ENCODE data around the gene SACM1L.
"Not testable (repeated sequence)": the region's sequence is repeated elsewhere in the genome, so short reads cannot be mapped to it uniquely, and the experiment has no call there.

SACM1L gene

GRCh38 chr3:45692866-45693265 lies 3.7 kb downstream of the SACM1L start:
- DNase-seq, result no peak

DNA sequence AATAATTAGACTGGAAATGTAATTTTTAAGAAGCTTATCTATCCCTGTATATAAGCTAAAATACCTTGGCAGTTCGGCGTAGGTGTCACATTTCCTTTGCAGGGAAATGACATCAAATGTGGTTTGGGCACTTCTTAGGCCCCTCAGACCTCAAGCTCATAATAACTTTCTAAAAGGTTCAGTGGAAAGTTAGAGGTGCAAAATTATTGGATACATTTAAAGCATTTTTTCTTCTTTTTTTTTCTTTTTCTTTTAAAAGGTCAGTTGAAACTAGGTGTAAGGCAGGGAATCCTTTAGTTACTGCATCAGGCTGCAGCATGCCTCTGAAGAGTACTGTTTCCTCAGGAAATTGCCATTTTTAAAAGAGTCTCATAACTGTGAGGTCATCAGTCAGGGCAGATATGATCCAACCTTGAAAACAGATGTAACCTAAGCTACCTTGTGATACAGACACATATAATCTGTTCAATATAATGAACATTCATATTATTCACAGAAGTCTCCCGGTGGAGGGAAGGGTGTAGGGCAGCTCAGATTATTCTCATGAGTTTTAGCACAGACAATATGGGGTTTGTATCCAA lies 4.8 kb downstream of the SACM1L start:
- DNase-seq, result peak in 1 of 4 experiments; percentile 11

DNA sequence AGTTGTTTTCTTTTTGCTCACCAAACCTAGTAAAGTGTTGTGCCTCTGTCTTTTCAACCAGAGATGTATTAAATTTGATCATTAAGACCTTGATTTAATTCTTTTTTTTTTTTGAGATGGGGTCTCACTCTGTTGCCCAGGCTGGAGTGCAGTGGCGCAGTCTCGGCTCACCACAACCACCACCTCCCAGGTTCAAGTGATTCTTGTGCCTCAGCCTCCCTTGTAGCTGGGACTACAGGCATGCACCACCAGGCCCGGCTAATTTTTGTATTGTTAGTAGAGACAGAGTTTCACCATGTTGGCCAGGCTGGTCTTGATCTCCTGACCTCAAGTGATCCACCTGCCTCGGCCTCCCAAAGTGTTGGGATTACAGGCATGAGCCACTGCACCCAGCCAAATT lies 6.0 kb downstream of the SACM1L start:
- DNase-seq, result not testable (repeated sequence)

DNA sequence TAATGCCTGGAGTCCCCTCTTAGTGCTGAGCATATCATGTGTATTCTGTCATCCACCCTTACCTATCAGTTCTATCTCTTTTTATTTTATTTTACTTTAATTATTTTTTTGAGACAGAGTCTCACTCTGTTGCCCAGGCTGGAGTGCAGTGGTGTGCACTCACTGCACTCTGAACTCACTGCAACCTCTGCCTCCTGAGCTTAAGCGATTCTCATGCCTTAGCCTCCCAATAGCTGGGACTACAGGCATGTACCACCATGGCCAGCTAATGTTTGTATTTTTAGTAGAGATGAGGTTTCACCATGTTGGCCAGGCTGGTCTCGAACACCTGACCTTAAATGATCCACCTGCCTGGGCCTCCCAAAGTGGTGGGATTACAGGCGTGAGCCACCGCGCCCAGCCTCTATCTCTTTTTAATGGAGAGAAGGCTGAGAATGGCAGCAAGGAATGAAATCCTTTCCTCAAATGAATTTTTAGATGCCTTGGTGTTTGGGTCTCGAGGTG lies 11.4 kb downstream of the SACM1L start:
- DNase-seq, result no peak

DNA sequence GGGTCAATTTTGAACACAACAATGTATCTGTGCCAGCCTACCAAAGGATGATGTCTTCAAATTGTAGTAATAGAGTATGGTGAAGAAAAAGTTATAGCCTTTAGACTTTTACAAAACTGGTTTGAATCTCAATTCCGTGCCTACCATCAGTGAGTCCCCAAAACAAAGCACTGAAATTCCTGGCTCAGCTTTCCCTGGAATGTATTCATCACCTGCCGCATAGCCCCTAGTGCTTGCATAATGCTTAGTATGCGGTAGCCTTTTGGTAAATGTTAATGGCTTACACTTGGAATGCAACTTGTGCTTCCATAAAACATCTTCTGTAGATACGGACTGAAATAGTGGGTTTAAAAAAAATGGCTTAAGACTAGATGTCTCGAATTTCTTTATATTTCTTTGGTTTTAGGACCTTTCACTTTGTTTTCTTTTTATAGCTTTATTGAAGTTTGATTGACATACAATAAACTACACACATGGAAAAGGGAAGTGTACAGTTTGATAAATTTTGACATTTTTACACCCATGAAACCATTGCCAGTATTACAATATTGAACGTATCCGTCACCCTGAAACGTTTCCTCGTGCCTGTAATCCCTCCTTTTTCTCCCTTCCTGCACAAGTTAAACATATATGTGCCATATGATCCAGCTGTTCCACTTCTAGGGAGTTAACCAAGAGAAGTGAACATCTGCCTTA lies 12.1 kb downstream of the SACM1L start:
- no peak for DNase-seq

GRCh38 chr3:45704301-45704943 lies 15.2 kb downstream of the SACM1L start:
- DNase-seq, result no peak

GRCh38 chr3:45705839-45706808 lies 16.9 kb downstream of the SACM1L start:
- DNase-seq, result no peak

DNA sequence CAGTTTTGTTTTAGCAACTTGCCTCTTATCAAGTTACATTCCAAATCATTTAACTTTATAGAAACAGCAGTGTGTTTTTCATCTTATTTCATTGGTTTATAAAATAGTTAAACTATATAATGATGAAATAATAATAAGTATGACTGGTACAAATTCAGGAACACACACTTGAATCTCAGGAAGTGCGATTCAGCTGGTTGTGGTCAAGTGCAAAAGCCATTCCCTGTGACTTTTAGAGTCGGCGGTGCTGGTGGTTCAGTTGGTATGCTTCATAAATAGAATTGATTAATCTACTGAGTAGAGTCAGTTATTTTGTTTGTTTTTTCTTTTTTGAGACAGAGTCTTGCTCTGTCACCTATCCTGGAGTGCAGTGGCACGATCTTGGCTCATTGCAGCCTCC lies 22.7 kb downstream of the SACM1L start:
- peak; percentile 14 to 33 (median 25) for DNase-seq

- no peak for DNase-seq
Observed at GRCh38 chr3:45712434-45713110, 23.4 kb downstream of the SACM1L start.

DNA sequence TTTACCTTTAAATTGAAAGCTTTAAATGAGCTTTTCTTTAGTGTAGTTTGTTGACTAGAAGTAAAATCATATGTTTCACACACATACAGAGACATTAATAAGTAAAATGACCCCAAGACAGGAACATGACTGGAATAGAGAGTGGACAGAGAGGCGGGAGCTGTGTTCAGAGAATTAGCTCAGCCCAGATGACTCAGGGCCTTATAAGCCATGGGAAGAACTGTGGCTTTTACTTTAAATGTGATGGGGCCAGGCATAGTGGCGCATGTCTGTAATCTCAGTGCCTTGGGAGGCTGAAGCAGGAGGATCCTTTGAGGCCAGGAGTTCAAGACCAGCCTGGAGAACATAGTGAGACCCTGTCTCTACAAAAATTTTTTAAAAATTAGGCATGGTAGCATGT lies 26.7 kb downstream of the SACM1L start:
- DNase-seq, result no peak

DNA sequence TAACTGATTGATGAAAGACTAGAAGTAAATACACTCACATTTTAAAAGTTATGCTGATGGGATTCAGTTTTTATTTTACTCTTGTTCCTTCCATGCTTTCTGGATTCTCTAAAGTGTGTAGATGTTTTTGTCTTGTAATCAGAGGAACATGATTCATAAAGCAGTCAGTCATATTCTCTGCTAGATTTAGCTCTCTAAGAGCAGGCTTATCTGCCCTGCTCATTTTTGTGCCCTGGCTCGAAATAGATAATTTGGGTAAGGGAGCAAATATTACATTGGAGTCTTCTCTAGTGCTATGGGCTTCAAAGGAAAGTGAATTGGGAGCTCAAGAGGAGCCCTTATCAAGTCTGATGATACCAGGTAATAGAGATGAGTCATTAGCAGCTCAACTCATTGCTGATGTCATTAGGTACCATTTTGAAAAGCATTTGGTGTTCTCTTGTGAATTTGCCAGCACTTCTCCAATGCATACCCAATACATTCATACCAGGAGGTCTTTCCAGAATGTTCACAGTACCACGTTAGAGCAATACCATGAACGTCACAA lies 27.7 kb downstream of the SACM1L start:
- DNase-seq, result no peak

DNA sequence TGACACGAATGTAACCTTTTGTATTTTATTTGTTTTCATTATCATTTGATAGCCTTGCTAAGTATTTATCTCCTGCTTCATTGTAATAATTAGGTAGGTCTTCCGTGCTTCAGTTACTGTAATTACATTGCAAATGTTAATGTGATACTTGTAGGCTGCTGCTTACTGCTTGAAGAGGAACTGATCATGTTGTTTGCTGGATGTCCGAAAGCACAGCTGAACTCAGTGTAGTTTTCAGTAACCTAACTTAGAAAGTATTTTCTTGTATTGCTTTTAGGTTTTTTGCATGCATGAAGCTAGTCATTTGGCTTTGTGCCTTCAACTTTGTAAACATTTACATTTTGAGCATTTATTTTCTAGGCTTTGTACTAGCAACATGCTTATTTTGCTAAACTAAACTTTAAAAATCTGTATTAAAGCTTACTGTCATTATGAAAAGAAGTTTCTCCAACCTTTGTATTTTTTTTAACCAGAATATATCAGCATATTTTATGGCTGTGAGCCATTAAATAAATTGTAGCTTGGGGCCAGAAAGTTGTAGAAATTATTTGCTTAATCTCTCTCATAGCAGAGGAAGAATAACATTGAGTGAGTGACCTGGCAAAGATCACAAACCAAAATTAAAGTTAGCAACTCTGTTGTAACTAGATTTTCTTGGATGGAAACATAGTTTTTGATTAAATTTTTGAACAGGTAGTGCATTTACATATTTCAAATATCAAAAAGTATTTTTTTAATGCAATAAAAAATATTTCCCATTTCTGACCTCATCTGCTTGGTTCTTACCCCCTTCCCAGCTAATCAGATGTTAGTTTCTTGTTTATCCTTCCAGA lies 30.7 kb downstream of the SACM1L start:
- no peak for DNase-seq

- peak in 3 of 4 experiments; percentile 27 to 82 (median 76) for DNase-seq
Observed at GRCh38 chr3:45724911-45725310, 35.7 kb downstream of the SACM1L start.

GRCh38 chr3:45729614-45730013 lies 40.4 kb downstream of the SACM1L start:
- no peak for DNase-seq

GRCh38 chr3:45730409-45731154 lies 41.4 kb downstream of the SACM1L start:
- no peak for DNase-seq

- DNase-seq, result no peak
Observed at GRCh38 chr3:45736707-45737106, 47.5 kb downstream of the SACM1L start.

DNA sequence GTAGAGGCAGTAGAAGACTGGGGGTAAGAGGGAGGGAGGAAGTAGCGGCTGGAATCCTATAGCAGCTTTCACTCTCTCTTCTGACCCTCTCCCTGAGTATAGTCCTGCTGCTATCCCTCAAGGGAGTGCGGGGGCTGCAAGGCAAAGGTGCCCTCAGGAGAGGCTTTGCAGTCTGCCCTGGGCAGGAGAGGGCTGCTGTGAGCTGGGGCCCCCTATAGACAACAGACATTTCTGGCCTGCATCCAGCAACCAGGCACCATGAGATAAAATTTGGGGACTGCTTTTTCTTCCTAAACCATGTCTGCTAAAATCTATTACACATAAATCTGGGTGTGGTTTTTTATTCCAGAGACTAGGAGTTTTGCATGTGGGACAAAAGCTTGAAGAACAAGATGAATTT lies 48.0 kb downstream of the SACM1L start:
- no peak for DNase-seq

DNA sequence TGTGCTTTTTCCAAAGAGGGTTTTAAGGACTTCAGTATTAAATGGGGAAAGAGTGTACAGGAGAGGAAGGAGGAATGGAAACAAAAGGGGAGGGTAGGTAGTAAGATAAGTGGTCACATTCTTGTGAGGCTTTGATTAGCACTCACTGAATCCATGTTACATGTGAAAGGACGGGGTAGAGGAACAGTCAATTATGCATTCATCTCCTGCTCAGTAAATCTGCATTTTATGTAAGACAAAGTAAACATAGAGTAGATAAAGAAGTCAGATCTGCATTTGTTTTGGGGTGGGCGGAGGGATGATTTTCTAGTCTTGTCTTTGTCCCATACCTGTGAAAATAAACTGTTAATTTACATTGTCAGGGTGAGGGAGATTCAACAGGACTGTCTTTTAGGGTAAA lies 50.8 kb downstream of the SACM1L start:
- no peak for DNase-seq

- no peak for DNase-seq
Observed at GRCh38 chr3:45741247-45741646, 52.1 kb downstream of the SACM1L start.
